Purkinje cell (primary cell): Measurements from ENCODE around the gene SH2D2A. TPM values are rescaled to one million over a fixed set of nuclear protein-coding genes. Genes with fewer than 3 reads are reported as not detected.

Experiments used
- polyA plus RNA-seq: library from polyadenylated mRNA; unstranded; fragments of >200 nt; fragmentation: Nextera tagmentation; gene quantifications from 2 replicates; pipeline ENCODE4 v1.2.1, GENCODE V29; 2014

SH2D2A gene
- polyA plus RNA-seq: not detected in 2 replicates

GRCh38 chr1:156816561-156817328, at the start of gene SH2D2A:
Gene SH2D2A, minus strand, starts transcription at chr1:156816848. Its CDS starts 140 bp downstream, at chr1:156816708.

GRCh38 chr1:156860628-156861423, 44.2 kb upstream of the SH2D2A start, which contains the start of gene NTRK1:
Gene NTRK1, plus strand, starts transcription at chr1:156860865. Its CDS starts 70 bp downstream, at chr1:156860935.

GRCh38 chr1:156858959-156859522, 42.4 kb upstream of the SH2D2A start, which contains the start of gene INSRR:
Gene INSRR, minus strand, starts transcription at chr1:156859117. Its CDS starts 496 bp downstream, at chr1:156858621.

DNA sequence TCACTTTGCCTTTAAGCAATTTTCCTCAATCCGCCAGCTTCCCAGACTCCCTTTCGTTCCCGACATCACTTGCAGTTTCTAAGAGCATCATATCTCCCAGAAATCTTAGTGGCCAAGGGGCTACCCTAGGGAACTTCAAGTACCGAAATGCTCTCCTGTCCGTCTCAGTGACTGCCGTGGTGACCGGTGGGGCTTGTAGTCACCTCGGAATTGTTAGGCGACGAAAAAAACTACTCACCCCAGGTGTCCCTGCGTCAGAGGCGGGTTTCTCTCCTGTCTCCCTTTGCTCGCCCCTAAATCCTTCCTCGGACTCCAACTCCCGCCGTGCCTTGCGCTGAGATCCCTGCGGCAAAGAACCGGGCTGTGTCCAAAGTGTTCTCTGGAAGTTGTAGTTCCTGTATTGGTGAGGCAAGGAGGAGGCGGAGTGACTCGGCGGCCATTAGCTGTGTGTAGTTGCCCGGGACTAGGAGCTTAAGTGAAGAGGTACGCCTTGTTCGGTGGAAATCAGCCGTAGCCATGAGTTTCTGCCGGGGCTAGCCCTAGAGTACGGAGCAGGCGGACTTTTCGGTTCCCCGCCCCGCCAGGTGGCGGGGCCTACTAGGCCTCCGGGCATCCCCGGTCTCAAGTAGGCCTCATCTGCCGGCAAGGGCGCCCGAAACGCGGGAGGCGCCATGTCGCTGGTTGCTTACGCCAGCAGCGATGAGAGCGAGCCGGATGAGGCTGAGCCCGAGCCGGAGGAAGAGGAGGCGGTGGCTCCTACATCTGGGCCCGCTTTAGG, 49.4 kb downstream of the SH2D2A start, which contains the start of gene PRCC:
Gene PRCC, plus strand, starts transcription at position 435 of the 778 bp plus-strand sequence. Its CDS starts 237 bp downstream, at position 672.

Other genes with a start within 250 kb of the SH2D2A start
- gene IQGAP3, start 244.3 kb downstream of the SH2D2A start, polyA plus RNA-seq: 0.07 and 0.09 TPM in 2 replicates
- not detected in 2 replicates for gene TTC24, start 237.1 kb downstream of the SH2D2A start, polyA plus RNA-seq
- gene NAXE, start 225.1 kb downstream of the SH2D2A start, polyA plus RNA-seq: 35.4 and 46.0 TPM in 2 replicates
- gene GPATCH4, start 215.4 kb downstream of the SH2D2A start, polyA plus RNA-seq: 46.2 and 58.6 TPM in 2 replicates
- gene HAPLN2, start 197.4 kb downstream of the SH2D2A start, polyA plus RNA-seq: not detected in 2 replicates
- gene BCAN, start 174.7 kb downstream of the SH2D2A start, polyA plus RNA-seq: 11.1 and 13.8 TPM in 2 replicates
- gene NES, start 139.4 kb downstream of the SH2D2A start, polyA plus RNA-seq: 1.4 and 2.3 TPM in 2 replicates
- gene CRABP2, start 111.3 kb downstream of the SH2D2A start, polyA plus RNA-seq: 0.40 TPM in 1 of 2 replicates, not detected in the other
- 3.2 and 7.9 TPM in 2 replicates for gene METTL25B, start 88.4 kb downstream of the SH2D2A start, polyA plus RNA-seq
- gene ISG20L2, start 88.1 kb downstream of the SH2D2A start, polyA plus RNA-seq: 1.8 and 2.5 TPM in 2 replicates
- gene MRPL24, start 75.8 kb downstream of the SH2D2A start, polyA plus RNA-seq: 33.8 and 58.2 TPM in 2 replicates
- 21.2 and 24.3 TPM in 2 replicates for gene HDGF, start 65.2 kb downstream of the SH2D2A start, polyA plus RNA-seq
- gene PRCC, start 49.3 kb downstream of the SH2D2A start, polyA plus RNA-seq: 17.6 and 22.9 TPM in 2 replicates
- gene INSRR, start 42.3 kb upstream of the SH2D2A start, polyA plus RNA-seq: not detected in 2 replicates
- gene NTRK1, start 44.0 kb upstream of the SH2D2A start, polyA plus RNA-seq: not detected in 2 replicates
- gene PEAR1, start 76.9 kb upstream of the SH2D2A start, polyA plus RNA-seq: 0.08 TPM in 1 of 2 replicates, not detected in the other
- gene LRRC71, start 103.8 kb upstream of the SH2D2A start, polyA plus RNA-seq: not detected in 2 replicates
- gene ARHGEF11, start 228.9 kb upstream of the SH2D2A start, polyA plus RNA-seq: 1.6 and 3.9 TPM in 2 replicates